Left ventricle myocardium inferior (tissue), 1 donor: ENCODE results near the gene CD177. TPM values are rescaled to one million over a fixed set of nuclear protein-coding genes. Genes with fewer than 3 reads are reported as not detected.

Source experiments
- DNase-seq: peaks from one replicate; pipeline ENCODE4 v3.0.0-alpha.2; 2020
- H3K27ac ChIP-seq: fragments of 200-600 bp; replicated peaks from 2 replicates; pipeline ENCODE4 v1.8.0; 2021
- H3K27me3 ChIP-seq: fragments of 200-600 bp; 2 replicates; pipeline ENCODE4 v1.8.0; 2021; ENCODE audit warnings: low read depth
- H3K36me3 ChIP-seq: fragments of 200-600 bp; 2 replicates; pipeline ENCODE4 v1.8.0; 2021
- H3K4me1 ChIP-seq: fragments of 200-600 bp; 2 replicates; pipeline ENCODE4 v1.8.0; 2021
- H3K4me3 ChIP-seq: fragments of 200-600 bp; 2 replicates; pipeline ENCODE4 v1.8.0; 2021; ENCODE audit warnings: mild to moderate bottlenecking, moderate library complexity
- H3K9me3 ChIP-seq: fragments of 200-600 bp; replicated peaks from 2 replicates; pipeline ENCODE4 v1.8.0; 2021
- CTCF ChIP-seq: fragments of 200-600 bp; IDR thresholded peaks from 2 replicates; pipeline ENCODE4 v1.8.0; 2021; ENCODE audit warnings: antibody characterized with exemption, mild to moderate bottlenecking, borderline replicate concordance
- intact Hi-C: fragments of 100-400 bp; cut with micrococcal nuclease; formaldehyde crosslinking; loops from one replicate; pipeline ENCODE4 v1.11.0; 2022
- total RNA-seq: library from RNA; stranded (reverse); fragmentation: NEBNext Ultra II Directional; extraction: Animal tissue kit (Norgen Biotek cat#: 25700); gene quantifications from one replicate; pipeline ENCODE4 v1.2.1, GENCODE V29; 2021
- donor health status: DM: no; HTN: yes; CAD: no; lungs with severe emphysema.

CD177 gene
- total RNA-seq, 1 donor from 2014 or later: 0.14 TPM

- no peak for TF ChIP-seq CTCF
- intact Hi-C loops: no loop called here
- Histone ChIP-seq H3K4me1 (no peaks in the 10 kb centered on the region), H3K27me3 (peaks cover 60% of the 10 kb centered on the region), H3K9me3 (no peaks in the 10 kb centered on the region), H3K36me3 (no peaks in the 10 kb centered on the region), H3K4me3 (no peak overlapping the region), H3K27ac (no peak overlapping the region)
- DNase-seq: no peak
These were observed 43.3 kb upstream of the CD177 start for GRCh38 chr19:43310221-43310620.

- intact Hi-C loops: no loop called here
- Histone ChIP-seq H3K9me3 (no peaks in the 10 kb centered on the region), H3K4me3 (no peak overlapping the region), H3K27me3 (peaks cover 59% of the 10 kb centered on the region), H3K27ac (no peak overlapping the region), H3K36me3 (no peaks in the 10 kb centered on the region), H3K4me1 (no peaks in the 10 kb centered on the region)
- no peak for DNase-seq
- TF ChIP-seq CTCF: no peak
These were observed 42.2 kb upstream of the CD177 start for GRCh38 chr19:43311256-43311655.

- intact Hi-C loops: no loop called here
These were observed 41.8 kb upstream of the CD177 start for GRCh38 chr19:43311706-43312105.

GRCh38 chr19:43313711-43314495, 39.6 kb upstream of the CD177 start:
- no peaks in the 10 kb centered on the region for H3K9me3 ChIP-seq
- TF ChIP-seq CTCF: no peak
- H3K27ac ChIP-seq: no peak overlapping the region
- DNase-seq: no peak
- intact Hi-C loops: no loop called here
- H3K36me3 ChIP-seq: no peaks in the 10 kb centered on the region
- H3K27me3 ChIP-seq: peaks cover 67% of the 10 kb centered on the region
- H3K4me3 ChIP-seq: no peak overlapping the region
- no peaks in the 10 kb centered on the region for H3K4me1 ChIP-seq

More at GRCh38 chr19:43311706-43312105, 41.8 kb upstream of the CD177 start:
- Histone ChIP-seq H3K27ac (no peak overlapping the region), H3K4me1 (no peaks in the 10 kb centered on the region), H3K36me3 (no peaks in the 10 kb centered on the region), H3K4me3 (no peak overlapping the region), H3K9me3 (no peaks in the 10 kb centered on the region), H3K27me3 (peaks cover 63% of the 10 kb centered on the region)
- DNase-seq: no peak
- no peak for TF ChIP-seq CTCF

GRCh38 chr19:43315851-43316250, 37.6 kb upstream of the CD177 start:
- Histone ChIP-seq H3K27me3 (peaks cover 71% of the 10 kb centered on the region), H3K27ac (no peak overlapping the region), H3K36me3 (no peaks in the 10 kb centered on the region), H3K9me3 (no peaks in the 10 kb centered on the region), H3K4me1 (no peaks in the 10 kb centered on the region), H3K4me3 (no peak overlapping the region)
- intact Hi-C loops: no loop called here
- TF ChIP-seq CTCF: no peak
- no peak for DNase-seq
